Upper lobe of left lung (tissue), 6 donors: Measurements from ENCODE around the gene ISM2. TPM values are rescaled to one million over a fixed set of nuclear protein-coding genes. Genes with fewer than 3 reads are reported as not detected.

Source experiments
- ATAC-seq, 2 donors: fragments of 200-7000 bp; cut with Tn5 transposase; one replicate each; pipeline ENCODE4 v1.9.1; 2022; ENCODE audit warnings: mild to moderate bottlenecking in 2 of 2, moderate library complexity in 2 of 2; ENCODE audit not compliant: low FRiP score in 2 of 2
- DNase-seq, 2 donors: peaks; one replicate each; pipeline ENCODE4 v3.0.0-alpha.2; 2019 to 2020
- H3K27ac ChIP-seq, 4 donors: fragments of 200-600 bp; sonication (generic); one replicate each; pipeline ENCODE4 v1.5.1; 2016 to 2019
- H3K27me3 ChIP-seq, 4 donors: fragments of 200-600 bp; sonication (generic); one replicate each; pipeline ENCODE4 v1.5.1; 2017 to 2019
- H3K36me3 ChIP-seq, 4 donors: fragments of 200-600 bp; sonication (generic); one replicate each; pipeline ENCODE4 v1.5.1; 2016 to 2019
- H3K4me1 ChIP-seq, 4 donors: fragments of 200-600 bp; sonication (generic); one replicate each; pipeline ENCODE4 v1.5.1; 2018 to 2019
- H3K4me3 ChIP-seq, 4 donors: fragments of 200-600 bp; sonication (generic); one replicate each; pipeline ENCODE4 v1.5.1; 2017 to 2019; ENCODE audit warnings: mild to moderate bottlenecking in 2 of 4, moderate library complexity in 1 of 4
- H3K9me3 ChIP-seq, 4 donors: fragments of 200-600 bp; sonication (generic); one replicate each; pipeline ENCODE4 v1.5.1; 2018 to 2019
- CTCF ChIP-seq, 6 experiments: fragments of 450-650 bp in 4 of 6; fragments of 200-600 bp in 2 of 6; sonication (generic) in 2 of 6; IDR thresholded peaks; one replicate each; pipeline ENCODE4 v1.5.1; 2016 to 2019; ENCODE audit warnings: antibody characterized with exemption in 6 of 6
- EP300 ChIP-seq, 4 donors: sonication (generic); formaldehyde crosslinking; IDR thresholded peaks; one replicate each; pipeline ENCODE4 v1.5.1; 2017; ENCODE audit warnings: antibody characterized with exemption in 4 of 4, control low read depth in 2 of 4
- POLR2A ChIP-seq, 4 donors: fragments of 450-650 bp; IDR thresholded peaks; one replicate each; pipeline ENCODE4 v1.5.1; 2016 to 2017; ENCODE audit warnings: antibody characterized with exemption in 4 of 4, mild to moderate bottlenecking in 2 of 4
- POLR2AphosphoS5 ChIP-seq, 2 donors: sonication (generic); formaldehyde crosslinking; IDR thresholded peaks; one replicate each; pipeline ENCODE4 v1.5.1; 2017; ENCODE audit warnings: antibody characterized with exemption in 2 of 2
- WGBS, 2 donors: methylation state at CpG; one replicate each; pipeline ENCODE4 v1.1.5; 2017 to 2018; 5-methylcytosine and 5-hydroxymethylcytosine counted together
- small RNA-seq, 4 donors: library from RNA; depleted of rRNA; stranded (forward); fragments of <200 nt; gene quantifications; one replicate each; pipeline ENCODE3, GENCODE V24; 2016
- total RNA-seq, 6 donors: library from RNA; depleted of rRNA in 4 of 6; stranded (reverse); fragments of >200 nt in 4 of 6; gene quantifications; one replicate each; pipeline versions ENCODE4 v1.1.0 to v1.2.1, GENCODE V29; 2016 to 2021
- donor health status: DM: no; HTN: no; CAD: no; lungs with moderate emphysema.
- donor health status: DM: no; HTN: yes; CAD: no; lungs with severe emphysema.

The ISM2 gene
- total RNA-seq, 6 donors from 2014 or later: not detected

GRCh38 chr14:77426396-77426795 lies 72.2 kb downstream of the ISM2 start:
- TF ChIP-seq EP300 (IDR thresholded peaks at IDR 0.05): no peak
- no peak for TF ChIP-seq POLR2A (IDR thresholded peaks at IDR 0.05)
- TF ChIP-seq CTCF (IDR thresholded peaks at IDR 0.05): no peak
- no peak for TF ChIP-seq POLR2AphosphoS5 (IDR thresholded peaks at IDR 0.05)
- no peaks in the 10 kb centered on the region for H3K9me3 ChIP-seq
- WGBS, 2 donors: 91 to 95% methylated on average over 3 of the region's 3 CpGs
- H3K36me3 ChIP-seq: peaks cover 36 to 96% (median 72%) of the 10 kb centered on the region in 4 donors
- H3K27ac ChIP-seq: no peak overlapping the region
- no peaks in the 10 kb centered on the region for H3K27me3 ChIP-seq
- no peak for DNase-seq
- ATAC-seq: no peak
- no peaks in the 10 kb centered on the region for H3K4me1 ChIP-seq
- no peak overlapping the region for H3K4me3 ChIP-seq

GRCh38 chr14:77424862-77425261 lies 73.8 kb downstream of the ISM2 start:
- DNase-seq (no peak), ATAC-seq (no peak)
- Histone ChIP-seq H3K27ac (no peak overlapping the region), H3K36me3 (peaks cover 36 to 82% (median 66%) of the 10 kb centered on the region in 4 donors), H3K4me3 (no peak overlapping the region), H3K4me1 (no peaks in the 10 kb centered on the region), H3K27me3 (no peaks in the 10 kb centered on the region), H3K9me3 (peaks cover 0 to under 1% (median 0%) of the 10 kb centered on the region in 4 donors)
- TF ChIP-seq CTCF (IDR thresholded peaks at IDR 0.05) (no peak), EP300 (IDR thresholded peaks at IDR 0.05) (no peak), POLR2AphosphoS5 (IDR thresholded peaks at IDR 0.05) (no peak), POLR2A (IDR thresholded peaks at IDR 0.05) (no peak)
- WGBS, 2 donors: 85 to 90% methylated on average over 3 of the region's 3 CpGs

Small RNA genes lying within 50 kb of the gene (small RNA-seq; reads per million reads assigned to genes)
- gene RF00404: 0 reads per million in 4 donors
- gene RN7SL587P: 0 reads per million in 4 donors

Other genes starting within 250 kb of the ISM2 start
- under 1 TPM in 1 of 6 donors, not detected in 5; 0.30 TPM for gene NGB, start 227.6 kb downstream of the ISM2 start, total RNA-seq
- gene POMT2, start 177.9 kb downstream of the ISM2 start, total RNA-seq: 10 to 100 TPM; 14.6 to 36.7 (median 25.4) TPM
- 10 to 100 TPM; 12.4 to 35.6 (median 19.0) TPM for gene GSTZ1, start 177.8 kb downstream of the ISM2 start, total RNA-seq
- 10 to 100 TPM in 4 of 6 donors, 1 to 10 TPM in 2; 7.8 to 20.6 (median 11.2) TPM for gene TMED8, start 121.7 kb downstream of the ISM2 start, total RNA-seq
- 1 to 10 TPM in 4 of 6 donors, under 1 TPM in 2; 0.67 to 8.8 (median 1.5) TPM for gene SAMD15, start 121.4 kb downstream of the ISM2 start, total RNA-seq
- under 1 TPM in 4 of 6 donors, not detected in 2; 0.30 to 0.40 (median 0.31) TPM for gene NOXRED1, start 75.3 kb downstream of the ISM2 start, total RNA-seq
- gene VIPAS39, start 41.2 kb downstream of the ISM2 start, total RNA-seq: 10 to 100 TPM in 4 of 6 donors, 1 to 10 TPM in 2; 7.1 to 19.2 (median 16.8) TPM
- gene AHSA1, start 40.7 kb downstream of the ISM2 start, total RNA-seq: 100 to 1,000 TPM in 1 of 6 donors, 10 to 100 TPM in 5; 41.9 to 110 (median 93.3) TPM
- gene SPTLC2, start 117.8 kb upstream of the ISM2 start, total RNA-seq: 10 to 100 TPM; 28.0 to 72.3 (median 37.7) TPM
- 10 to 100 TPM in 3 of 6 donors, 1 to 10 TPM in 3; 6.3 to 10.8 (median 9.0) TPM for gene ALKBH1, start 209.2 kb upstream of the ISM2 start, total RNA-seq
- 100 to 1,000 TPM in 2 of 6 donors, 10 to 100 TPM in 4; 38.6 to 109 (median 60.3) TPM for gene SLIRP, start 209.3 kb upstream of the ISM2 start, total RNA-seq